CD4-positive, CD25-positive, alpha-beta regulatory T cell (primary cell): Measurements from ENCODE around the gene CDK5RAP3. TPM values are rescaled to one million over a fixed set of nuclear protein-coding genes. Genes with fewer than 3 reads are reported as not detected.
"Not testable (repeated sequence)": the region's sequence is repeated elsewhere in the genome, so short reads cannot be mapped to it uniquely, and the experiment has no call there.

Experiments
- ATAC-seq, 2 donors: fragments of 150-1000 bp; cut with Tn5 transposase; one replicate each; pipeline ENCODE4 v1.10.0; 2021; ENCODE audit warnings: low read depth in 2 of 2, moderate number of reproducible peaks in 2 of 2, moderate library complexity in 1 of 2
- DNase-seq, 3 donors: peaks; one replicate each; pipeline versions ENCODE4 v3.0.0 to v3.0.0-alpha.2; 2012 to 2022; ENCODE audit warnings: mixed read lengths in 1 of 3
- H3K27ac ChIP-seq: one replicate; pipeline ENCODE4 v1.7.0; 2013; ENCODE audit warnings: mild to moderate bottlenecking, low read length; ENCODE audit not compliant: insufficient read depth, poor library complexity, severe bottlenecking
- H3K27me3 ChIP-seq: one replicate; pipeline ENCODE4 v1.7.0; 2013; ENCODE audit warnings: low read length; ENCODE audit not compliant: control insufficient read depth, insufficient read depth
- H3K36me3 ChIP-seq: one replicate; pipeline ENCODE4 v1.7.0; 2013; ENCODE audit warnings: mild to moderate bottlenecking, low read length, moderate library complexity; ENCODE audit not compliant: control insufficient read depth, insufficient read depth
- H3K4me1 ChIP-seq: 2 replicates; pipeline ENCODE4 v1.7.0; 2013; ENCODE audit warnings: mild to moderate bottlenecking, low read length; ENCODE audit not compliant: insufficient read depth, control insufficient read depth, poor library complexity, severe bottlenecking
- H3K4me3 ChIP-seq: one replicate; pipeline ENCODE4 v1.7.0; 2013; ENCODE audit warnings: low read depth, mild to moderate bottlenecking, low read length, moderate library complexity
- H3K9me3 ChIP-seq, 2 experiments: 1 replicate in 1 of 2; 2 replicates in 1 of 2; pipeline ENCODE4 v1.7.0; 2013; ENCODE audit warnings: low read length in 2 of 2, mild to moderate bottlenecking in 1 of 2, moderate library complexity in 1 of 2; ENCODE audit not compliant: control insufficient read depth in 2 of 2
- H3K27ac Mint-ChIP-seq, 3 donors: one replicate each; pipeline ENCODE4 v1.8.0; 2020 to 2022; ENCODE audit warnings: mild to moderate bottlenecking in 3 of 3, mixed read lengths in 3 of 3, moderate library complexity in 2 of 3
- H3K27me3 Mint-ChIP-seq: one replicate; pipeline ENCODE4 v1.8.0; 2022; ENCODE audit warnings: mild to moderate bottlenecking, mixed read lengths
- H3K36me3 Mint-ChIP-seq: one replicate; pipeline ENCODE4 v1.8.0; 2020; ENCODE audit warnings: mixed read lengths
- H3K4me1 Mint-ChIP-seq, 4 donors: one replicate each; pipeline ENCODE4 v1.8.0; 2020 to 2022; ENCODE audit warnings: mixed read lengths in 4 of 4, mild to moderate bottlenecking in 1 of 4
- H3K4me3 Mint-ChIP-seq, 4 donors: one replicate each; pipeline ENCODE4 v1.8.0; 2020 to 2022; ENCODE audit warnings: mild to moderate bottlenecking in 4 of 4, mixed read lengths in 4 of 4, moderate library complexity in 3 of 4
- H3K9me3 Mint-ChIP-seq, 7 donors: one replicate each; pipeline ENCODE4 v1.8.0; 2020 to 2022; ENCODE audit warnings: mixed read lengths in 7 of 7, mild to moderate bottlenecking in 3 of 7, moderate library complexity in 2 of 7
- polyA plus RNA-seq, 4 donors: library from polyadenylated mRNA; unstranded; fragments of 300-500 nt; fragmentation: Illumina TruSeq; gene quantifications; one replicate each; pipeline ENCODE4 v1.2.3, GENCODE V29; 2021
- total RNA-seq: library from RNA; stranded (reverse); gene quantifications from one replicate; pipeline ENCODE4 v1.2.3, GENCODE V29; 2022

Gene CDK5RAP3
- total and polyA plus RNA-seq, 5 donors from 2014 or later: 68.9 to 256 (median 72.1) TPM

GRCh38 chr17:47934856-47935255 lies 36.1 kb upstream of the CDK5RAP3 start:
- Mint-ChIP-seq H3K9me3 (no peaks in the 10 kb centered on the region), H3K36me3 (peaks cover 6% of the 10 kb centered on the region), H3K27me3 (no peaks in the 10 kb centered on the region), H3K4me1 (peaks cover 0 to 4% (median under 1%) of the 10 kb centered on the region in 4 donors), H3K4me3 (no peak overlapping the region), H3K27ac (peak overlapping the region in 1 of 3 donors; percentile 73)
- no peak overlapping the region for H3K27ac ChIP-seq
- H3K36me3 ChIP-seq: peaks cover 9% of the 10 kb centered on the region
- ATAC-seq (no peak), DNase-seq (no peak)
- H3K9me3 ChIP-seq: no peaks in the 10 kb centered on the region
- H3K4me3 ChIP-seq: no peak overlapping the region
- H3K4me1 ChIP-seq: no peaks in the 10 kb centered on the region
- H3K27me3 ChIP-seq: no peaks in the 10 kb centered on the region

- H3K4me1 ChIP-seq, H3K9me3 Mint-ChIP-seq, H3K27ac ChIP-seq, H3K36me3 Mint-ChIP-seq, H3K36me3 ChIP-seq, ATAC-seq, H3K4me3 Mint-ChIP-seq, DNase-seq, H3K27me3 Mint-ChIP-seq, H3K4me1 Mint-ChIP-seq, H3K4me3 ChIP-seq, H3K9me3 ChIP-seq, H3K27me3 ChIP-seq: not testable (repeated sequence)
- H3K27ac Mint-ChIP-seq: peak overlapping the region in 1 of 3 donors; percentile 36
These were observed 35.4 kb upstream of the CDK5RAP3 start for GRCh38 chr17:47935468-47935867.

DNA sequence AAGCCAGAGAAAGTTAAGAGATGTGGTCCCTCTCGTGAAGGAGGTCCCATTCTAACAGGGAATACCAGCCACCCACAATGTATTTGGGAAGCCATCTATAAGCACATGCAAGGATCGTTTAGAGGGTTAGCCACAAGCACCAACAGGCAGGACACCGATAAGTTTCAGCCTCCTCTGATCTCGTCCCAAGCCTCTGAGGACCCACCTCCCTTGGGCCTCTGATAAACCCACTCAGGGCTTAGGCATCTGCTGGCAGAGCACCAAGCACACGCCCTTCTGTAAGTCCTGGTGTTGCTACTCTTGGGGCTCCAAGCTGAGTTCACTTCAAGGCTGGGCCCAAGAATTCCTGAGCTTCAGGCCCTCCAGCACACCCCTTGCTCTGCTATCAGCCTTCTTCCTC lies 35.0 kb upstream of the CDK5RAP3 start:
- Histone ChIP-seq H3K9me3 (no peaks in the 10 kb centered on the region), H3K4me1 (peaks cover 3% of the 10 kb centered on the region), H3K36me3 (no peaks in the 10 kb centered on the region), H3K27ac (no peak overlapping the region), H3K4me3 (no peak overlapping the region), H3K27me3 (no peaks in the 10 kb centered on the region)
- H3K27ac Mint-ChIP-seq: peak overlapping the region in 1 of 3 donors; percentile 36
- H3K27me3 Mint-ChIP-seq: no peaks in the 10 kb centered on the region
- peaks cover 6% of the 10 kb centered on the region for H3K36me3 Mint-ChIP-seq
- H3K9me3 Mint-ChIP-seq: no peaks in the 10 kb centered on the region
- ATAC-seq: no peak
- no peak for DNase-seq
- H3K4me1 Mint-ChIP-seq: peaks cover under 1 to 8% (median 6%) of the 10 kb centered on the region in 4 donors
- H3K4me3 Mint-ChIP-seq: no peak overlapping the region

GRCh38 chr17:47937941-47938340 lies 33.0 kb upstream of the CDK5RAP3 start:
- H3K27ac ChIP-seq: no peak overlapping the region
- H3K27me3 ChIP-seq: no peaks in the 10 kb centered on the region
- no peak overlapping the region for H3K4me3 Mint-ChIP-seq
- DNase-seq: no peak
- H3K27ac Mint-ChIP-seq: no peak overlapping the region
- peaks cover 18% of the 10 kb centered on the region for H3K4me1 ChIP-seq
- no peaks in the 10 kb centered on the region for H3K9me3 Mint-ChIP-seq
- no peak overlapping the region for H3K4me3 ChIP-seq
- no peaks in the 10 kb centered on the region for H3K9me3 ChIP-seq
- no peaks in the 10 kb centered on the region for H3K36me3 ChIP-seq
- H3K36me3 Mint-ChIP-seq: no peaks in the 10 kb centered on the region
- no peaks in the 10 kb centered on the region for H3K27me3 Mint-ChIP-seq
- ATAC-seq: no peak
- H3K4me1 Mint-ChIP-seq: peaks cover 4 to 25% (median 16%) of the 10 kb centered on the region in 4 donors

GRCh38 chr17:47941246-47942095 lies 29.4 kb upstream of the CDK5RAP3 start, which contains the start of gene PNPO:
TSS of gene PNPO (plus strand) at chr17:47941571. CDS start at chr17:47941676, 105 bp downstream.
- Mint-ChIP-seq H3K4me3 (peak within 1 kb of the TSS; percentile 64 to 90 (median 88)), H3K36me3 (peaks cover 13% of the 10 kb centered on the region), H3K9me3 (no peaks in the 10 kb centered on the region), H3K27ac (peak within 1 kb of the TSS; percentile 86 to 95 (median 87)), H3K27me3 (no peaks in the 10 kb centered on the region), H3K4me1 (peaks cover 10 to 51% (median 27%) of the 10 kb centered on the region in 4 donors)
- Histone ChIP-seq H3K4me3 (peak within 1 kb of the TSS; percentile 89), H3K9me3 (no peaks in the 10 kb centered on the region), H3K27ac (peak within 1 kb of the TSS; percentile 85), H3K36me3 (peaks cover 5% of the 10 kb centered on the region), H3K4me1 (peaks cover 18% of the 10 kb centered on the region), H3K27me3 (no peaks in the 10 kb centered on the region)
- ATAC-seq: peak; percentile 99
- peak; percentile 92 to 99 (median 94) for DNase-seq

- peak overlapping the region; percentile 64 to 90 (median 88) for H3K4me3 Mint-ChIP-seq
- H3K27me3 Mint-ChIP-seq: no peaks in the 10 kb centered on the region
- Histone ChIP-seq H3K36me3 (peaks cover 7% of the 10 kb centered on the region), H3K4me3 (peak overlapping the region; percentile 89), H3K27ac (peak overlapping the region; percentile 85), H3K27me3 (no peaks in the 10 kb centered on the region), H3K4me1 (peaks cover 18% of the 10 kb centered on the region), H3K9me3 (no peaks in the 10 kb centered on the region)
- peak in 1 of 3 donors; percentile 28 for DNase-seq
- peaks cover 18% of the 10 kb centered on the region for H3K36me3 Mint-ChIP-seq
- H3K4me1 Mint-ChIP-seq: peaks cover 14 to 56% (median 30%) of the 10 kb centered on the region in 4 donors
- H3K9me3 Mint-ChIP-seq: no peaks in the 10 kb centered on the region
- peak overlapping the region; percentile 71 to 95 (median 86) for H3K27ac Mint-ChIP-seq
- ATAC-seq: no peak
These were observed 28.8 kb upstream of the CDK5RAP3 start for GRCh38 chr17:47942096-47942510.

DNA sequence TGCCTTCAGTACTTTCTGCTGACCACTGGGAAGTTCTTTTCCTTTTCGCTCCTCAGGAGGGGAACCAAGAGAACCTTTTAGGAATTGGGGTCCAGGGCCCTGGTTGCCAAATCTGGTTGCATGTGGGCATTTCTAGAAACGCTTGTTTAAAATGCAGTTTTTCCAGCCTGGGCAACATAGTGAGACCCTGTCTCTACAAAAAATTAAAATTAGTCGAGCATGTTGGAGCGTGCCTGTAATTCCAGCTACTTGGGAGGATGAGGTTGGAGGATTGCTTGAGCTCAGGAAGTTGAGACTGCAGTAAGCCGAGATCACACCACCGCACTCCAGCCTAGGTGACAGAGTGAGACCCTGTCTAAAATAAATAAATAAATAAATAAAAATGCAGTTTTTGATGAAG lies 28.3 kb upstream of the CDK5RAP3 start:
- peaks cover 14 to 58% (median 30%) of the 10 kb centered on the region in 4 donors for H3K4me1 Mint-ChIP-seq
- H3K9me3 Mint-ChIP-seq: no peaks in the 10 kb centered on the region
- Histone ChIP-seq H3K27ac (no peak overlapping the region), H3K36me3 (peaks cover 7% of the 10 kb centered on the region), H3K4me3 (no peak overlapping the region), H3K27me3 (no peaks in the 10 kb centered on the region), H3K9me3 (no peaks in the 10 kb centered on the region), H3K4me1 (peaks cover 18% of the 10 kb centered on the region)
- no peak for DNase-seq
- H3K4me3 Mint-ChIP-seq: peak overlapping the region; percentile 64 to 90 (median 88)
- no peak for ATAC-seq
- peak overlapping the region; percentile 32 to 95 (median 86) for H3K27ac Mint-ChIP-seq
- H3K27me3 Mint-ChIP-seq: no peaks in the 10 kb centered on the region
- peaks cover 19% of the 10 kb centered on the region for H3K36me3 Mint-ChIP-seq
